ENCODE data around the gene HDAC4. TPM values are rescaled to one million over a fixed set of nuclear protein-coding genes. Genes with fewer than 3 reads are reported as not detected.

The HDAC4 gene
- total and polyA plus RNA-seq, 4 donors, result 2.9 to 37.2 (median 4.4) TPM

DNA sequence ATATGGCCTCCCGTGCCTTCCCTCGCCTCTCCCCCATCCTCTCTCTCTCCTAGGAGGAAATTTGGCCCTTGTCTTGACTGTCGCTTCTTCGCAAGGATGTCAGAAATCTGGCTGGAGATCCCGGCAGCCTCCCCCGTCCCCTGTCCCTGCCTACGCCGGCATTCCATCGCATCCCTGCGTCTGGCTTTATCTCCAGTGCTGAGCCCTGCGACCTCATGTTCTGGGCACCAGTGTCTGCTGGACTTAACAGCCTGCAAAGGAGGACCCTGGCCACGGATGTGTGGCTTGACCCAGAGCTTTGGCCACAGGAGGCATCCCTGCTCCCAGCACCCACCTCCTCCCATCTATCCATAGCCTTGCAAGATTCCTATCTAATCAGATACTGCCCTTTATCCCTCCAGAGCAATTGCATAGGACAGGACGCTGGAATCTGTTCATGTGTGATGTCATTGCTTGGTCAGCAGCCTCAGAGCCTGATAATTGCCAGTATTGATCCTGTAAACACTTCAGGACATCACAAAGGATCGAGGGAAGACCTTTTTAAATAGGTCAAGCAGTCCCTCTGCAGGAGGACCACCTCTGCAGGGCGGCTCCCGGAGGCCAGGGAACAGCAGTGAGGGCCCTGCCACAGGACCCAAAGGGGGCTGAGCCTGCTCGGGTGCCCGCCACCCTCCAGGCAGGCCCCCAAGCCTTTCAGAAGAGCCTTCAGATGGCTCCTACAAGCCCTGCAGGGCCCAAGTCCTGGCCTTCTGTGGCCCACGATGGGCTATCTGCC lies 384.7 kb downstream of the HDAC4 start:
- Histone ChIP-seq H3K36me3 (ENCODE audit: control insufficient read depth in 4 of 4, insufficient read depth in 3 of 4, low read depth in 1 of 4, low read length in 3 of 4) (no peaks in the 10 kb centered on the region), H3K4me1 (ENCODE audit: control insufficient read depth in 4 of 4, insufficient read depth in 4 of 4, low read length in 3 of 4) (no peaks in the 10 kb centered on the region), H3K9me3 (ENCODE audit: control insufficient read depth in 4 of 4, low read length in 3 of 4) (no peaks in the 10 kb centered on the region), H3K9ac (ENCODE audit: low read depth in 1 of 2, low read length in 2 of 2) (no peak overlapping the region), H3K27me3 (ENCODE audit: control insufficient read depth in 4 of 4, insufficient read depth in 4 of 4, low read length in 3 of 4) (peaks cover 0 to 3% (median 0%) of the 10 kb centered on the region in 4 donors), H3K27ac (ENCODE audit: low read depth in 1 of 2, low read length in 2 of 2) (no peak overlapping the region), H3K4me3 (ENCODE audit: low read depth in 1 of 3, low read length in 3 of 3) (no peak overlapping the region)
- DNase-seq (ENCODE audit: low spot score), result no peak
- TF ChIP-seq TAF1 (conservative IDR thresholded peaks at IDR 0.05) (no peak), HNF4A (conservative IDR thresholded peaks at IDR 0.05) (no peak), EGR1 (IDR thresholded peaks at IDR 0.05; ENCODE audit: low read depth in 2 of 2) (no peak), GABPA (IDR thresholded peaks at IDR 0.05 in 1 of 2, conservative IDR thresholded peaks at IDR 0.05 in 1 of 2) (no peak), ATF3 (IDR thresholded peaks at IDR 0.05) (no peak), YY1 (IDR thresholded peaks at IDR 0.05) (no peak), SP1 (IDR thresholded peaks at IDR 0.05) (no peak), NR2F2 (IDR thresholded peaks at IDR 0.05) (no peak), FOXA1 (IDR thresholded peaks at IDR 0.05) (no peak), RXRA (IDR thresholded peaks at IDR 0.05) (no peak)
- TF ChIP-seq, protein P1, sequence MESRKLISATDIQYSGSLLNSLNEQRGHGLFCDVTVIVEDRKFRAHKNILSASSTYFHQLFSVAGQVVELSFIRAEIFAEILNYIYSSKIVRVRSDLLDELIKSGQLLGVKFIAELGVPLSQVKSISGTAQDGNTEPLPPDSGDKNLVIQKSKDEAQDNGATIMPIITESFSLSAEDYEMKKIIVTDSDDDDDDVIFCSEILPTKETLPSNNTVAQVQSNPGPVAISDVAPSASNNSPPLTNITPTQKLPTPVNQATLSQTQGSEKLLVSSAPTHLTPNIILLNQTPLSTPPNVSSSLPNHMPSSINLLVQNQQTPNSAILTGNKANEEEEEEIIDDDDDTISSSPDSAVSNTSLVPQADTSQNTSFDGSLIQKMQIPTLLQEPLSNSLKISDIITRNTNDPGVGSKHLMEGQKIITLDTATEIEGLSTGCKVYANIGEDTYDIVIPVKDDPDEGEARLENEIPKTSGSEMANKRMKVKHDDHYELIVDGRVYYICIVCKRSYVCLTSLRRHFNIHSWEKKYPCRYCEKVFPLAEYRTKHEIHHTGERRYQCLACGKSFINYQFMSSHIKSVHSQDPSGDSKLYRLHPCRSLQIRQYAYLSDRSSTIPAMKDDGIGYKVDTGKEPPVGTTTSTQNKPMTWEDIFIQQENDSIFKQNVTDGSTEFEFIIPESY (IDR thresholded peaks at IDR 0.05), result no peak
- 64% methylated on average over 19 of the region's 19 CpGs for WGBS

DNA sequence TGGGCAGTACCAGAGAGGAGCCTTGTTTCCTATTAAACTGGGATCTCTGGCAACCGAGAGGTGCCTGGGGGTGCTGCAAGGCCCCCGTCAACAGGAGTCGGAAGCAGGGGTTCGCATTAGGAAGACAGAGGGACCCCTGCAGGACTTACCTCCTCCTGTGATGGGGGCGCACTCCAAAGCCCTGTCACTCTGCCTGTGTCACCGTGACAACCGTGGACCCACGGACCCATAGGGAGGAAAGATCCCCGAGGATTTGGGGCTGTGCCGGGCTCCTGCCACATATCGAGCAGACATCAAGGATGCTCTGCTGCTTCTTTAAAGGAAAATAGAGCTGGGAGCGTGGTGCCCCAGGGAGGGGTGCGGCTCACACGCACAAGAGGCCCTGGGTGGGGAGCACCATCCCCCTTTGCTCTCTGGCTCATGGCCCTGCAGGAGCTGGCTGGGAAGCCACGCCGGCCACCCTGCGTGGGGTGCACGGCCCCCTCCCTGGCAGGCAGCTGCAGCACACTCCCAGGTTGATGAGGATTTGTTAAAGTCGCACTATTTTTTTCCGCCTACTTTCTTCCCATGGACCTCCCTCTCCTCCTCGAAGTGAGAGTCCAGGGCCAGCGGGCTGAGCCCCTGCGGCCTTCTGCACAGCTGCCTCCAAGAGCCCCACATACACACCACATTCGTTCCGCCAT lies 385.5 kb downstream of the HDAC4 start:
- 83% methylated on average over 25 of the region's 25 CpGs for WGBS
- Histone ChIP-seq H3K4me1 (ENCODE audit: control insufficient read depth in 4 of 4, insufficient read depth in 4 of 4, low read length in 3 of 4) (no peaks in the 10 kb centered on the region), H3K4me3 (ENCODE audit: low read depth in 1 of 3, low read length in 3 of 3) (no peak overlapping the region), H3K27ac (ENCODE audit: low read depth in 1 of 2, low read length in 2 of 2) (no peak overlapping the region), H3K27me3 (ENCODE audit: control insufficient read depth in 4 of 4, insufficient read depth in 4 of 4, low read length in 3 of 4) (peaks cover 0 to 3% (median 0%) of the 10 kb centered on the region in 4 donors), H3K36me3 (ENCODE audit: control insufficient read depth in 4 of 4, insufficient read depth in 3 of 4, low read depth in 1 of 4, low read length in 3 of 4) (no peaks in the 10 kb centered on the region), H3K9me3 (ENCODE audit: control insufficient read depth in 4 of 4, low read length in 3 of 4) (no peaks in the 10 kb centered on the region), H3K9ac (ENCODE audit: low read depth in 1 of 2, low read length in 2 of 2) (no peak overlapping the region)
- TF ChIP-seq JUND (IDR thresholded peaks at IDR 0.05) (no peak), YY1 (IDR thresholded peaks at IDR 0.05) (no peak), FOXA1 (IDR thresholded peaks at IDR 0.05) (no peak), RXRA (IDR thresholded peaks at IDR 0.05) (no peak), ATF3 (IDR thresholded peaks at IDR 0.05) (no peak), FOXA2 (IDR thresholded peaks at IDR 0.05) (no peak), REST (IDR thresholded peaks at IDR 0.05) (no peak), TAF1 (conservative IDR thresholded peaks at IDR 0.05) (no peak), HNF4A (conservative IDR thresholded peaks at IDR 0.05) (no peak), GABPA (IDR thresholded peaks at IDR 0.05 in 1 of 2, conservative IDR thresholded peaks at IDR 0.05 in 1 of 2) (no peak), HNF4G (IDR thresholded peaks at IDR 0.05) (no peak)
- TF ChIP-seq, protein P1 (IDR thresholded peaks at IDR 0.05), result no peak
- TF ChIP-seq, protein P2, sequence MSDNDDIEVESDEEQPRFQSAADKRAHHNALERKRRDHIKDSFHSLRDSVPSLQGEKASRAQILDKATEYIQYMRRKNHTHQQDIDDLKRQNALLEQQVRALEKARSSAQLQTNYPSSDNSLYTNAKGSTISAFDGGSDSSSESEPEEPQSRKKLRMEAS (IDR thresholded peaks at IDR 0.05), result no peak
- DNase-seq (ENCODE audit: low spot score), result no peak
